Endothelial cell (in vitro differentiated cells): Measurements from ENCODE around the gene CCDC142. TPM values are rescaled to one million over a fixed set of nuclear protein-coding genes. Genes with fewer than 3 reads are reported as not detected.
"Not testable (repeated sequence)": the region's sequence is repeated elsewhere in the genome, so short reads cannot be mapped to it uniquely, and the experiment has no call there.

Experiments
- DNase-seq: peaks from one replicate; pipeline ENCODE4 v3.0.0; 2021; ENCODE audit warnings: low spot score
- H3K27ac Mint-ChIP-seq: one replicate; pipeline ENCODE4 v1.8.0; 2021; ENCODE audit warnings: mixed read lengths, inconsistent platforms; ENCODE audit not compliant: unreplicated experiment
- H3K27me3 Mint-ChIP-seq: one replicate; pipeline ENCODE4 v1.8.0; 2021; ENCODE audit warnings: mild to moderate bottlenecking, moderate library complexity, mixed read lengths, inconsistent platforms; ENCODE audit not compliant: unreplicated experiment
- H3K36me3 Mint-ChIP-seq: one replicate; pipeline ENCODE4 v1.8.0; 2021; ENCODE audit warnings: mild to moderate bottlenecking, low read depth, mixed read lengths, inconsistent platforms; ENCODE audit not compliant: unreplicated experiment
- H3K4me1 Mint-ChIP-seq: one replicate; pipeline ENCODE4 v1.8.0; 2021; ENCODE audit warnings: mild to moderate bottlenecking, mixed read lengths, inconsistent platforms; ENCODE audit not compliant: unreplicated experiment
- H3K4me3 Mint-ChIP-seq: one replicate; pipeline ENCODE4 v1.8.0; 2021; ENCODE audit warnings: mild to moderate bottlenecking, mixed read lengths, inconsistent platforms; ENCODE audit not compliant: unreplicated experiment
- H3K9me3 Mint-ChIP-seq: one replicate; pipeline ENCODE4 v1.8.0; 2021; ENCODE audit warnings: mixed read lengths, inconsistent platforms; ENCODE audit not compliant: unreplicated experiment
- CTCF ChIP-seq: fragments of 200-600 bp; sonication (generic); IDR thresholded peaks from one replicate; pipeline ENCODE4 v1.5.0; 2021; ENCODE audit warnings: antibody characterized with exemption; ENCODE audit not compliant: unreplicated experiment
- total RNA-seq: library from RNA; stranded (reverse); fragmentation: NEBNext Ultra II Directional; extraction: Animal tissue kit (Norgen Biotek cat#: 25700); gene quantifications from one replicate; pipeline ENCODE4 v1.2.1, GENCODE V29; 2021; ENCODE audit not compliant: unreplicated experiment

The CCDC142 gene
- total RNA-seq, 1 donor from 2014 or later: 20.7 TPM

- peak overlapping the region; percentile 10 for H3K27ac Mint-ChIP-seq
These were observed 9.1 kb upstream of the CCDC142 start for GRCh38 chr2:74491648-74492544.

GRCh38 chr2:74489906-74490305, 7.1 kb upstream of the CCDC142 start:
- Mint-ChIP-seq H3K9me3 (no peaks in the 10 kb centered on the region), H3K36me3 (peaks cover 39% of the 10 kb centered on the region), H3K4me3 (no peak overlapping the region), H3K4me1 (no peaks in the 10 kb centered on the region), H3K27ac (no peak overlapping the region), H3K27me3 (peaks cover 11% of the 10 kb centered on the region)
- TF ChIP-seq CTCF: no peak
- no peak for DNase-seq

More at GRCh38 chr2:74491648-74492544, 9.1 kb upstream of the CCDC142 start:
- TF ChIP-seq CTCF: no peak
- Mint-ChIP-seq H3K4me3 (peak overlapping the region; percentile 63), H3K27me3 (peaks cover 13% of the 10 kb centered on the region), H3K36me3 (peaks cover 39% of the 10 kb centered on the region), H3K4me1 (no peaks in the 10 kb centered on the region), H3K9me3 (no peaks in the 10 kb centered on the region)
- DNase-seq: no peak

- no peaks in the 10 kb centered on the region for H3K9me3 Mint-ChIP-seq
- no peak for TF ChIP-seq CTCF
- H3K27me3 Mint-ChIP-seq: peaks cover 11% of the 10 kb centered on the region
- H3K4me1 Mint-ChIP-seq: no peaks in the 10 kb centered on the region
- no peak for DNase-seq
- H3K27ac Mint-ChIP-seq: peak overlapping the region; percentile 19
- H3K36me3 Mint-ChIP-seq: peaks cover 34% of the 10 kb centered on the region
- H3K4me3 Mint-ChIP-seq: no peak overlapping the region
These were observed 6.1 kb upstream of the CCDC142 start for GRCh38 chr2:74488643-74489481.

GRCh38 chr2:74486141-74486540, 3.3 kb upstream of the CCDC142 start:
- H3K9me3 Mint-ChIP-seq: no peaks in the 10 kb centered on the region
- no peak overlapping the region for H3K4me3 Mint-ChIP-seq
- no peak for DNase-seq
- peaks cover 9% of the 10 kb centered on the region for H3K4me1 Mint-ChIP-seq
- H3K27ac Mint-ChIP-seq: no peak overlapping the region
- H3K27me3 Mint-ChIP-seq: peaks cover 12% of the 10 kb centered on the region
- no peak for TF ChIP-seq CTCF
- peaks cover 19% of the 10 kb centered on the region for H3K36me3 Mint-ChIP-seq

GRCh38 chr2:74483675-74484164, 922 bp upstream of the CCDC142 start:
- H3K27me3 Mint-ChIP-seq, H3K36me3 Mint-ChIP-seq, DNase-seq, H3K9me3 Mint-ChIP-seq: not testable (repeated sequence)
- Mint-ChIP-seq H3K4me3 (peak overlapping the region; percentile 98), H3K27ac (peak overlapping the region; percentile 94), H3K4me1 (peaks cover 15% of the 10 kb centered on the region)
